Spleen (tissue), 10 donors: ENCODE measurements around the gene TNS4. TPM values are rescaled to one million over a fixed set of nuclear protein-coding genes. Genes with fewer than 3 reads are reported as not detected.

Source experiments
- polyA plus RNA-seq, 3 donors: library from polyadenylated mRNA; stranded (reverse); fragments of 200-250 nt; gene quantifications; one replicate each; pipeline ENCODE4 v1.2.1, GENCODE V29; 2013
- total RNA-seq, 7 donors: library from RNA; depleted of rRNA in 3 of 7; stranded (reverse); fragments of >200 nt in 3 of 7; fragmentation: NEBNext Ultra II Directional in 4 of 7; extraction: Animal tissue kit (Norgen Biotek cat#: 25700) in 4 of 7; gene quantifications; one replicate each; pipeline versions ENCODE4 v1.1.0 to v1.2.1, GENCODE V29; 2016 to 2021
- donor health status: healthy with polysubstance abuse.
- donor health status: DM: no; HTN: no; CAD: no; lungs with moderate emphysema.
- donor health status: DM: no; HTN: no; CAD: no.
- donor health status: Bipolar disorder and iron deficiency.
- donor health status: healthy.
- donor health status: DM: no; HTN: no; CAD: no.
- donor health status: DM: yes; HTN: yes; CAD: no.

Gene TNS4
- total and polyA plus RNA-seq, 10 donors: 0.14 to 1.3 (median 0.37) TPM; not detected in 1

Other genes starting within 250 kb of the TNS4 start
- gene CDC6, start 213.7 kb downstream of the TNS4 start, total RNA-seq: 10 to 100 TPM in 2 of 7 donors, 1 to 10 TPM in 5; 4.2 to 11.6 (median 5.7) TPM
- gene CDC6, start 213.7 kb downstream of the TNS4 start, polyA plus RNA-seq: 1 to 10 TPM; 1.2 to 4.8 (median 4.1) TPM
- 10 to 100 TPM; 56.6 to 95.1 (median 71.2) TPM for gene RARA, start 192.4 kb downstream of the TNS4 start, total RNA-seq
- gene RARA, start 192.4 kb downstream of the TNS4 start, polyA plus RNA-seq: 10 to 100 TPM; 13.3 to 28.3 (median 14.8) TPM
- gene GJD3, start 136.9 kb downstream of the TNS4 start, total RNA-seq: 10 to 100 TPM in 4 of 7 donors, 1 to 10 TPM in 3; 7.3 to 15.0 (median 10.4) TPM
- 1 to 10 TPM in 1 of 3 donors, under 1 TPM in 2; 0.20 to 1.1 (median 0.33) TPM for gene GJD3, start 136.9 kb downstream of the TNS4 start, polyA plus RNA-seq
- 10 to 100 TPM in 5 of 7 donors, 1 to 10 TPM in 2; 5.5 to 37.5 (median 14.4) TPM for gene TOP2A, start 83.7 kb downstream of the TNS4 start, total RNA-seq
- gene TOP2A, start 83.7 kb downstream of the TNS4 start, polyA plus RNA-seq: 10 to 100 TPM in 1 of 3 donors, 1 to 10 TPM in 2; 5.8 to 27.5 (median 8.1) TPM
- 100 to 1,000 TPM; 287 to 537 (median 336) TPM for gene IGFBP4, start 58.2 kb downstream of the TNS4 start, total RNA-seq
- gene IGFBP4, start 58.2 kb downstream of the TNS4 start, polyA plus RNA-seq: 100 to 1,000 TPM in 2 of 3 donors, 10 to 100 TPM in 1; 49.3 to 131 (median 107) TPM
- 10 to 100 TPM; 31.9 to 77.4 (median 49.9) TPM for gene CCR7, start 63.8 kb upstream of the TNS4 start, total RNA-seq
- gene CCR7, start 63.8 kb upstream of the TNS4 start, polyA plus RNA-seq: 10 to 100 TPM; 29.0 to 79.1 (median 63.5) TPM
- 100 to 1,000 TPM in 4 of 7 donors, 10 to 100 TPM in 3; 76.3 to 126 (median 102) TPM for gene SMARCE1, start 146.2 kb upstream of the TNS4 start, total RNA-seq
- 10 to 100 TPM; 74.2 to 79.6 (median 79.1) TPM for gene SMARCE1, start 146.2 kb upstream of the TNS4 start, polyA plus RNA-seq
- 10 to 100 TPM in 2 of 7 donors, 1 to 10 TPM in 5; 3.4 to 13.7 (median 5.3) TPM for gene KRT222, start 163.6 kb upstream of the TNS4 start, total RNA-seq
- gene KRT222, start 163.6 kb upstream of the TNS4 start, polyA plus RNA-seq: 1 to 10 TPM; 2.2 to 6.2 (median 3.8) TPM
- gene KRT24, start 202.1 kb upstream of the TNS4 start, total RNA-seq: not detected
- under 1 TPM in 1 of 3 donors, not detected in 2; 0.03 TPM for gene KRT24, start 202.1 kb upstream of the TNS4 start, polyA plus RNA-seq